GM12891 (cell line): ENCODE measurements around the gene GNG13.

Source experiments
- POLR2A ChIP-seq: IDR thresholded peaks from 2 replicates; pipeline ENCODE4 v1.6.1; 2011; ENCODE audit warnings: low read depth, low read length, control low read depth
- POLR2AphosphoS5 ChIP-seq: IDR thresholded peaks from 2 replicates; pipeline ENCODE4 v1.6.1; 2011; ENCODE audit warnings: low read depth, low read length, control low read depth
- POU2F2 ChIP-seq: IDR thresholded peaks from 2 replicates; pipeline ENCODE4 v1.6.1; 2011; ENCODE audit warnings: low read depth, mild to moderate bottlenecking, control low read depth, low read length, moderate library complexity
- SPI1 ChIP-seq: IDR thresholded peaks from 2 replicates; pipeline ENCODE4 v1.6.1; 2011; ENCODE audit warnings: low read depth, low read length, control low read depth
- TAF1 ChIP-seq: IDR thresholded peaks from 2 replicates; pipeline ENCODE4 v1.6.1; 2011; ENCODE audit warnings: low read depth, low read length, control low read depth

DNA sequence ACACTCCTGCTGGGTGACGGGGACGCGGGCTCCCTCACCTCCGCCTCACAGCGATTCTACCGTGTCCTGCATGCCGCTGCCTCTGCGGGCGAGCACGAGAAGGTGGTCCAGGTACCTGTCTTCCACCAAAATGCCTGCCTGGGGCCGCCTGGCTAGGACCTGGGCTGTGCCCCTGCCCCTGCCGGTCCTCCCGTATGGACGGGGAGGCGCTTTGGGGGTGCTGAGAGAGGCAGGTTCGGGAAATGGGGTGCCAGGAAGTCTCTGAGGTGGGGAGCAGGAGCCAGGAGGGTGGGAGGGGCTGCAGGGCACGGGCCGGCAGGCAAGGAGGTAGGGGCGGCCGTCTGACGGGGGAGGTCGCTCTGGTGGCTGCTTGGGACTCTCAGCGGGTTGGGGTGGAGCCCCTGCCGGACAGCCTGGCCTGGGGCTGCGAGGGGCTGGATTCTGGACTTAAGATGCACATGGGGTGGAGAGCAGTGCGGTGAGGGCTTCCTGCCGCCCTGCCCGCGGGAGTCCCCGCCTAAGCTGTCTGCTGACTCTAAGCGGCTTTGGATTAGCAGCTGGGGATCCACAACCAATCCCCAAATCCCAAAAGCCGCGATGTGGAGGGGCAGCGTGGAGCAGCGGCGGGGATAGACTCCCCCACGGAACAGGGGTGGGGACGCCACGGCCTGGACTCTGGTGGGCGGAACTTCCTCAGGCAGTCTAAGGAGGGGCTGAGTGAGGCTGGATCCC is 6.3 kb downstream of the GNG13 start:
- TF ChIP-seq POLR2A: no peak
- no peak for TF ChIP-seq POLR2AphosphoS5
- no peak for TF ChIP-seq TAF1
- TF ChIP-seq POU2F2: no peak
- TF ChIP-seq SPI1: no peak
